NCI-H1105 treated with DMSO at 0.1 percent for 48 hours (cell line): ENCODE results near the gene RGS7.
"Not testable (repeated sequence)": the region's sequence is repeated elsewhere in the genome, so short reads cannot be mapped to it uniquely, and the experiment has no call there.

Experiments
- DNase-seq: peaks from one replicate; lab custom pipeline; 2025; lab: John Stamatoyannopoulos, UW

RGS7 gene

GRCh38 chr1:240783728-240784137, 573.3 kb downstream of the RGS7 start:
- not testable (repeated sequence) for DNase-seq

- DNase-seq = no peak
Measured at GRCh38 chr1:240776237-240776636, 580.8 kb downstream of the RGS7 start.

- DNase-seq = no peak
Measured at GRCh38 chr1:240772131-240772530, 584.9 kb downstream of the RGS7 start.

GRCh38 chr1:240771450-240771849, 585.6 kb downstream of the RGS7 start:
- no peak for DNase-seq

- no peak for DNase-seq
Measured at GRCh38 chr1:240768979-240769378, 588.0 kb downstream of the RGS7 start.

GRCh38 chr1:240766831-240767230, 590.2 kb downstream of the RGS7 start:
- DNase-seq = no peak

- DNase-seq = no peak
Measured at GRCh38 chr1:240765732-240766363, 591.2 kb downstream of the RGS7 start.

- DNase-seq = no peak
Measured at GRCh38 chr1:240763771-240764170, 593.2 kb downstream of the RGS7 start.

GRCh38 chr1:240763095-240763494, 593.9 kb downstream of the RGS7 start:
- DNase-seq = not testable (repeated sequence)

GRCh38 chr1:240762471-240762987, 594.5 kb downstream of the RGS7 start:
- DNase-seq = not testable (repeated sequence)

- DNase-seq = not testable (repeated sequence)
Measured at GRCh38 chr1:240758777-240759176, 598.2 kb downstream of the RGS7 start.

- no peak for DNase-seq
Measured at GRCh38 chr1:240758296-240758695, 598.7 kb downstream of the RGS7 start.

- no peak for DNase-seq
Measured at GRCh38 chr1:240747907-240748306, 609.1 kb downstream of the RGS7 start.

GRCh38 chr1:240743705-240744104, 613.3 kb downstream of the RGS7 start:
- no peak for DNase-seq

GRCh38 chr1:240739754-240740153, 617.3 kb downstream of the RGS7 start:
- no peak for DNase-seq

GRCh38 chr1:240739139-240739538, 617.9 kb downstream of the RGS7 start:
- DNase-seq = no peak

- DNase-seq = no peak
Measured at GRCh38 chr1:240737766-240738265, 619.2 kb downstream of the RGS7 start.

GRCh38 chr1:240737298-240737697, 619.7 kb downstream of the RGS7 start:
- no peak for DNase-seq

- not testable (repeated sequence) for DNase-seq
Measured at GRCh38 chr1:240734705-240735104, 622.3 kb downstream of the RGS7 start.

- no peak for DNase-seq
Measured at GRCh38 chr1:240734001-240734400, 623.0 kb downstream of the RGS7 start.

- DNase-seq = peak; percentile 52
Measured at GRCh38 chr1:240732390-240732789, 624.6 kb downstream of the RGS7 start.
